Embryonic facial prominence (tissue), 1 donor: ENCODE data around the gene PCNX1.

Experiments
- DNase-seq: peaks from one replicate; pipeline ENCODE4 v3.0.0-alpha.2; 2016; ENCODE audit errors: extremely low spot score

PCNX1 gene

GRCh38 chr14:71163050-71163841 lies 256.0 kb downstream of the PCNX1 start:
- no peak for DNase-seq

GRCh38 chr14:71163842-71164629 lies 256.8 kb downstream of the PCNX1 start:
- no peak for DNase-seq
